Measurements from ENCODE around the gene BAK1.
A peak's percentile ranks its signal among the peaks of the same experiment; 100 is the strongest.

DNA sequence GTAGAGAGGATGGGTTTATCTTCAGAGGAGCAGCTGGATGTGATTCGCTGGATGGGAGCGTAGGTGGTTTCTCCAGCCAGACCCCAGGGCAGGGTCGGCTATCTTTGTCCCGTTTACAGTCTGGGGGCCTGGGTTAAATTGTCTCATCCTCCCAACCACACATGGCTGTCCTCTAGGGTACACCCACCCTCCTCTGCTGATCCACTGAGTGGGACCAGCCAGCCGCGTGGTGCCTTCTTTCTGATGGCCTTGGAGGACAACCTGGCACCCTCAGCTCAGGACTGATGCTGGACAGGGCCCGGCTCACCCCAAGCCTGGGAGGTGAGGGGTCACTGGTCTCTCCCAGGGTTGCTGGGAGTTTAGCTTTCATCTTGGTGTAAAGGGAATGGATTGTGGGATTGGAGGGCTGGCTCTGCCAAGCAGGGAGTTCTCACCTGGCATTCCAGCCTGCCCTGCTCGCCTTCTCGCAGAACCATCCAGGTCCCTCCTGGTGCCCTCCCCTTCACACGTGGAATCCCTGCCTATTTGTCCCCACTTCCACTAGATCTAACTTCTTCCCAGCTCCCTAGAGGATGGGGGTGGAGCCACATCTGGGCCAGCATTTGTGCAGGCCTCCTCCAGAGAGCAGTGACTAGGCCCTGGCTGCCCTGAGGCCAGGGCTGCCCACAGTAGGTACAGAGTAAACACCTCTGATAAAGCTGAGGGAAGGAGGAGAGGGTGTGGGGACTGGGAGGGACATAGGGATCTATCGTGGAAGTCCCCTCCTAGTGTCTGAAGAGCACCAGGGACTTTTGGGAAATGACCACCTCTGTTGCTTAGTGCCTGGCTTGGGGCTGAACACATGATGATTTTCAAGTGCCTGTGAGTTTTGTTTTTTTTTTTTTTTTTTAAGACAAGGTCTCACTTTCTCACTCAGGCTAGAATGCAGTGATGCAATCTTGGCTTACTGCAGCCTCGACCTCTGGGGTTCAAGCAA is 42.7 kb upstream of the BAK1 start:
- TF ChIP-seq EP300 (IDR thresholded peaks at IDR 0.05; ENCODE audit: low read depth in 2 of 2, low read length in 2 of 2) (no peak), EP300 (CRISPR knock-in tag; IDR thresholded peaks at IDR 0.05; ENCODE audit: borderline replicate concordance) (no peak), ZNF557 (CRISPR knock-in tag; IDR thresholded peaks at IDR 0.05) (no peak), GABPA (IDR thresholded peaks at IDR 0.05; ENCODE audit: low read depth, low read length) (0 out of 2 replicates have a peak, but pooled peaks have one; percentile 4), GABPA (CRISPR knock-in tag; IDR thresholded peaks at IDR 0.05; ENCODE audit: low read depth) (no peak), ZC3H4 (CRISPR knock-in tag; IDR thresholded peaks at IDR 0.05; ENCODE audit: borderline replicate concordance) (no peak)
- TF ChIP-seq, protein P1, sequence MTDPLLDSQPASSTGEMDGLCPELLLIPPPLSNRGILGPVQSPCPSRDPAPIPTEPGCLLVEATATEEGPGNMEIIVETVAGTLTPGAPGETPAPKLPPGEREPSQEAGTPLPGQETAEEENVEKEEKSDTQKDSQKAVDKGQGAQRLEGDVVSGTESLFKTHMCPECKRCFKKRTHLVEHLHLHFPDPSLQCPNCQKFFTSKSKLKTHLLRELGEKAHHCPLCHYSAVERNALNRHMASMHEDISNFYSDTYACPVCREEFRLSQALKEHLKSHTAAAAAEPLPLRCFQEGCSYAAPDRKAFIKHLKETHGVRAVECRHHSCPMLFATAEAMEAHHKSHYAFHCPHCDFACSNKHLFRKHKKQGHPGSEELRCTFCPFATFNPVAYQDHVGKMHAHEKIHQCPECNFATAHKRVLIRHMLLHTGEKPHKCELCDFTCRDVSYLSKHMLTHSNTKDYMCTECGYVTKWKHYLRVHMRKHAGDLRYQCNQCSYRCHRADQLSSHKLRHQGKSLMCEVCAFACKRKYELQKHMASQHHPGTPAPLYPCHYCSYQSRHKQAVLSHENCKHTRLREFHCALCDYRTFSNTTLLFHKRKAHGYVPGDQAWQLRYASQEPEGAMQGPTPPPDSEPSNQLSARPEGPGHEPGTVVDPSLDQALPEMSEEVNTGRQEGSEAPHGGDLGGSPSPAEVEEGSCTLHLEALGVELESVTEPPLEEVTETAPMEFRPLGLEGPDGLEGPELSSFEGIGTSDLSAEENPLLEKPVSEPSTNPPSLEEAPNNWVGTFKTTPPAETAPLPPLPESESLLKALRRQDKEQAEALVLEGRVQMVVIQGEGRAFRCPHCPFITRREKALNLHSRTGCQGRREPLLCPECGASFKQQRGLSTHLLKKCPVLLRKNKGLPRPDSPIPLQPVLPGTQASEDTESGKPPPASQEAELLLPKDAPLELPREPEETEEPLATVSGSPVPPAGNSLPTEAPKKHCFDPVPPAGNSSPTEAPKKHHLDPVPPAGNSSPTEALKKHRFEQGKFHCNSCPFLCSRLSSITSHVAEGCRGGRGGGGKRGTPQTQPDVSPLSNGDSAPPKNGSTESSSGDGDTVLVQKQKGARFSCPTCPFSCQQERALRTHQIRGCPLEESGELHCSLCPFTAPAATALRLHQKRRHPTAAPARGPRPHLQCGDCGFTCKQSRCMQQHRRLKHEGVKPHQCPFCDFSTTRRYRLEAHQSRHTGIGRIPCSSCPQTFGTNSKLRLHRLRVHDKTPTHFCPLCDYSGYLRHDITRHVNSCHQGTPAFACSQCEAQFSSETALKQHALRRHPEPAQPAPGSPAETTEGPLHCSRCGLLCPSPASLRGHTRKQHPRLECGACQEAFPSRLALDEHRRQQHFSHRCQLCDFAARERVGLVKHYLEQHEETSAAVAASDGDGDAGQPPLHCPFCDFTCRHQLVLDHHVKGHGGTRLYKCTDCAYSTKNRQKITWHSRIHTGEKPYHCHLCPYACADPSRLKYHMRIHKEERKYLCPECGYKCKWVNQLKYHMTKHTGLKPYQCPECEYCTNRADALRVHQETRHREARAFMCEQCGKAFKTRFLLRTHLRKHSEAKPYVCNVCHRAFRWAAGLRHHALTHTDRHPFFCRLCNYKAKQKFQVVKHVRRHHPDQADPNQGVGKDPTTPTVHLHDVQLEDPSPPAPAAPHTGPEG (CRISPR knock-in tag; IDR thresholded peaks at IDR 0.05) = no peak
- TF ChIP-seq, protein P2, sequence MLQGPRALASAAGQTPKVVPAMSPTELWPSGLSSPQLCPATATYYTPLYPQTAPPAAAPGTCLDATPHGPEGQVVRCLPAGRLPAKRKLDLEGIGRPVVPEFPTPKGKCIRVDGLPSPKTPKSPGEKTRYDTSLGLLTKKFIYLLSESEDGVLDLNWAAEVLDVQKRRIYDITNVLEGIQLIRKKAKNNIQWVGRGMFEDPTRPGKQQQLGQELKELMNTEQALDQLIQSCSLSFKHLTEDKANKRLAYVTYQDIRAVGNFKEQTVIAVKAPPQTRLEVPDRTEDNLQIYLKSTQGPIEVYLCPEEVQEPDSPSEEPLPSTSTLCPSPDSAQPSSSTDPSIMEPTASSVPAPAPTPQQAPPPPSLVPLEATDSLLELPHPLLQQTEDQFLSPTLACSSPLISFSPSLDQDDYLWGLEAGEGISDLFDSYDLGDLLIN (CRISPR knock-in tag; IDR thresholded peaks at IDR 0.05; ENCODE audit: borderline replicate concordance) = no peak

Measured in HepG2 (cell line).